Left hindlimb (tissue), 1 donor: ENCODE data around the gene YJU2.
A peak's percentile ranks its signal among the peaks of the same experiment; 100 is the strongest.
"Not testable (repeated sequence)": the region's sequence is repeated elsewhere in the genome, so short reads cannot be mapped to it uniquely, and the experiment has no call there.

Experiments used
- DNase-seq: peaks from one replicate; pipeline ENCODE4 v3.0.0-alpha.2; 2018

YJU2 gene

DNA sequence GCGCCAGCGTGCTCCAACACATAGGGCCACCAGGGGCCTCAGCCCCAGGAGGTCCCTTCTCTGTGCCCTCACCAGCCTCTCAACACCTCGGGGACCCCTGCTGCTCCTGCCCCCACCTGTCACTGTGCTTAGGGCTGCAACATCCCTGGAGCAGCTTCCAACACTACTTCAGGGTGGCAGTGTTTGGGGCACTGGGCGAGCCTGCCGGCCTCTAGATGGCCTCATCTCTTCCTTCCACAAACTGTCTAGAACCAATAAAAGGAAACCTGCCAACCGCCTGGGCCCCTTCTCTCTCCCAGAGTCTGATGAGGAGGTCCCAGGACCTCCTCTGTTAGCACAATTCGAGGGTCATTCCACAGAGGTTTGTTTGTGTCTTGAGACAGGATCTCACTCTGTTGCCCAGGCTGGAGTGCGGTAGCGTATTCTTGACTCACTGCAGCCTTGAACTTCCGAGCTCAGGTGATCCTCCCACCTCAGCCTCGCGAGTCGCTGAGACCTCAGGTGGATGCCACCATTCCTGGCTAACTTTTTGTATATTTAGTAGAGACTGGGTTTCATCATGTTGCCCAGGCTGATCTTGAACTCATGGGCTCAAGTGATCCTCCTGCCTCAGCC, 22.0 kb downstream of the YJU2 start:
- DNase-seq, result no peak

DNA sequence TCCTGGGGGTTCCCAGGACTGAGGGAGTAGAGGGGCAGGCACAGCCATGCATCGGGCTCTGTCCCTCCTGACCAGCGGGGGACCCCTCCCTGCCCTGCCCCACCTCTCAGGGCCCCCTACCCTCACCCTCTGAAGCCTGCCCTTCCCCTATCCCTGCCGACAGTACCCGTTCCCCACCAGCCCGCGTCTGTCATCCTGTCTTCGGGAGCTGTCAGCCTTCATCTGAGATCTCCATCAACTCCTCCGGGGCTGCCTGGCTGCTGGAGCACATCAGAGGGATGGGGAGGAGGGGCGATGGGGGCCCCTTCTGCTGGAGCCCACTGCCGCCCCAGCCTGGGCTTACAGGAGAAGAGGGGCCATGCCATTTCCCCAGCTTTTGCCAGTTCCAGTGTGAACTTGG, 26.0 kb downstream of the YJU2 start:
- DNase-seq, result no peak

DNA sequence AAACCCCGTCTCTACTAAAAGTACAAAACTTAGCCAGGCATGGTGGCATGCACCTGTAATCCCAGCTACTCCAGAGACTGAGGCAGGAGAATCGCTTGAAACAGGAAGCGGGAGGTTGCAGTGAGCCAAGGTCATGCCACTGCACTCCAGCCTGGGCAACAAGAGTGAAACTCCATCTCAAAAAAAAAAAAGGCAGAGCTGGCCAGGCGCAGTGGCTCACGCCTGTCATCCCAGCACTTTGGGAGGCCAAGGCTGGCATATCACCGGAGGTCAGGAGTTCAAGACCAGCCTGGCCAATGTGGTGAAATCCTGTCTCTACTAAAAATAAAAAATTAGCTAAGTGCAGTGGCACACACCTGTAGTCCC, 27.4 kb downstream of the YJU2 start:
- DNase-seq, result not testable (repeated sequence)

DNA sequence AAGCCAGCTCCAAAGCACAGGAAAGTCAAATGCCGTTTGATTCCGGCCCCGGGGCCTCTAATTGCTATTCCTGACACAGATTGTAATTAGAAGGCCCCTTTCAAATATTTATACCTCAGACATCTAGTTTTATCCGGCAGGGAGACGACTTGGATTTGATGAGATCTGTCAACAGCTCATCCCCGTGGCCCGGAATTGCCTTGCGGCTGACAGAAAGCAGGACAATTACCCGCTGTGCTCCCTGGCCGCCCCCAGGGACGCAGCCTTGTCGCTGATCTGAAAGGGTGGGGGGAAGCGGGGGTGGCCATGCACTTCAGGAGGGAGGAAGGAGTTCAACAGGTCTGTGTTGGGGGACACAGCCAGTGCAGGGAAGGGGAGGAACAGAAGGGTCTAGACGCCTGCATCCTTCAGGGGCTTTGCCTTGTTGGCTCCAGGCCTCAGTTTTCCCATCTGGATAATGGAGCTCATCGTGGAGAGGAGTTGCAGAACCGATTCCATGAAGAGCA, 30.4 kb downstream of the YJU2 start:
- no peak for DNase-seq

DNA sequence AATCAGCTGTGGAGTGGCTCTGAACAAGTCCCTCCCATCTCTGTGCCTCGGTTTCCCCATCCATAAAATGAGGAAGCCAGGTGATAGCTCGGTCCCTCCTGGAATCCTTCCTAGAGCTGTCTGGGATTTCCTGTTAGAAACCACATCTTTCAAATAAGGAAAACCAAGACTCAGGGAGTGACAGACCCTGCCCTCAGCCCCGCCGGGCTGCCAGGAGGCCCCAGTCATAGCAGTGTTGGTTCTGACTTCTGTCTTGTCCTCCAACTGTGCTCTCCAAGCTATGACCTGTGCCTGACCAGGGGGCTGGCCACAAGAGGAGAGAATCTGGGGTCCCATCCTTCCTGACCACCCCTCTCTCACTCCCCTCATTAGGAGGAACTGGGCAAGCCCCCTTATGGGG, 31.1 kb downstream of the YJU2 start:
- no peak for DNase-seq

DNA sequence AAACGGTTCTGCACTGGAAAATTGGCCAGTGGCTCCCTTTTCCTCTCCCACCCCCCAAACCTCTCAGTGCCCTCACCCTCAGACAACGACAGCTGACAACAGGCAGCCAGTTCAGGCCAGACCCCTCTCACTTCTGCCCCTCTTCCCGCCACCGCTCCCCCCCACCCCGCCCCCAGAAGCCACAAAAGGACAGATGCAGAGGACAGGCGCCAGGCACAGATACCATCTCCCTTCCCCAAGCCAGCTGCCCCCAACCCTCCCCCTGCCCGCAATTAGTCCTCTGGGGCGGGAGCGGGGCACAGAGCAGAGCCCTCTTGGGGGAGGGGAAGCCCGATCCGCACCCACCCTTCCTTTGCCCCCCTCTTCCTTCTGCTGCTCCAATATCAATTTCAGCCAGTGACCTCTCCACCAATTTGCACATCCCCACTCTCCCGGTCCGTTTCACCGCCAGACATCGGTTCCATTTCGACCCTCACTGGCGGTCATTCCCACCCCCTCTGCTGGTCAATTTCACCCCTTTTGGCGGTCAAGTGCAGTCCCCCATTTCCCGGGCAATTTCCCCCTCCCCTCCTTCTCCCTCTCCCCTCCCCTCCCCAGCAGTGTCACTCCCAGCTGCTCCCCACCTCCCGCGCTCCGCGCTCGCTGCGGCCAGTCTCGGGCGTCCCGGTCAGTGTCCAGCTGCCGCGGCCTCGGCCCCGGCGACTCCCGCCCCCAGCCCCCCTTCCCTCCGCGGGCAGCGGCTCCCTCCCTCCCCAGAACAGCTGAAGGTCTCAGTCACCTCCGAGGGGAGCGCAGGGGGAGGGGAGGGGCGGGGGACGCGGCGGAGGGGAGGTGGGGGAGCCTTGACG, 31.8 kb downstream of the YJU2 start, which contains the start of gene SHD:
Gene SHD, plus strand, starts transcription at position 848 of the 848 bp plus-strand sequence. CDS start 798 bp downstream, outside the sequence.
- peak; percentile 72 for DNase-seq

DNA sequence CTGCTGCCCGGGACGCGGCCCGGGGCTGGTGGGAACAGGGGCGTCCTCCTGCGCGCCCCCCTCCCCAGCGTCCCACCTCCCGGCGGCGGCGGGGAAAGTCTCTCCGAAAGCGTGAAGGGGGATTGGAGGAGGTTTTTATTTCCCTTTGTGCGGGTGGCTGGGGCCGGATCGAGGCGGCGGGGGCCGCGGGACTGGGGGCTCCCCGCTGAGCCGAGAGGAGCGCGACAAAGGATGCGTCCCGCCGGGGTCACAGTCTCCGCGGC, 32.3 kb downstream of the YJU2 start:
- DNase-seq, result no peak

DNA sequence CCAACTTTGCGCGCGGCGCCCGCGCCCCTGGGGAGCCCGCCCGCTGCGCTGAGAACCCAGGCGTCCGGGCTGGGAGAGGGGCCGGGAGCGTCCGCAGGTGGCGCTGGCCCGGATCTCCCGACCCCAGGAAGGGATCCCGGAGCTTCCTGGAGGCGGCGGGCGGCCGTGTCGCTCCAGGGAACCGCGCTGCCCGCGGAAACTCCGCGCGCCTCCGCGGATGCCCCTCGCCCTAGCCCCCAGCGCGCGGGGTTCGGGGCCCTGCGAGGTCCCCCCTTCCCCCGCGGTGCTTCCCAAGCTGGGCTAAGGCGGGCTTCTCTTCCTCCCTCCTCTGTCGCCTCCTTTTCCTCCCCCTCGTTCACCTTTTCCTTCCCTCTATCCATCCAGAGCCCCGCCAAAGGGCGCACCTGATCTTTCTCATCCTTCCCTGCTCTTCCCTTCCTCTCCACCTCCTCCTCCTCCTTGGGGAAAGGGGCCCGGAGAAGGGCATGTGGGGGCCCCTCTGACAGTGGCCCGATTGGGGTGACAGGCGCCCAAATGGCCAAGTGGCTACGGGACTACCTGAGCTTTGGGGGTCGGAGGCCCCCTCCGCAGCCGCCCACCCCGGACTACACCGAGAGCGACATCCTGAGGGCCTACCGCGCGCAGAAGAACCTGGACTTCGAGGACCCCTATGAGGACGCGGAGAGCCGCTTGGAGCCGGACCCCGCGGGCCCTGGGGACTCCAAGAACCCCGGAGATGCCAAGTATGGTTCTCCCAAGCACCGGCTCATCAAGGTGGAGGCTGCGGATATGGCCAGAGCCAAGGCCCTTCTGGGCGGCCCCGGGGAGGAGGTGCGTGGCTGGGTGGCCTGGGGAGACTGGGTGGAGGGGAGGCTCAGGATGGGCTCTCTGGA, 32.9 kb downstream of the YJU2 start:
- no peak for DNase-seq

DNA sequence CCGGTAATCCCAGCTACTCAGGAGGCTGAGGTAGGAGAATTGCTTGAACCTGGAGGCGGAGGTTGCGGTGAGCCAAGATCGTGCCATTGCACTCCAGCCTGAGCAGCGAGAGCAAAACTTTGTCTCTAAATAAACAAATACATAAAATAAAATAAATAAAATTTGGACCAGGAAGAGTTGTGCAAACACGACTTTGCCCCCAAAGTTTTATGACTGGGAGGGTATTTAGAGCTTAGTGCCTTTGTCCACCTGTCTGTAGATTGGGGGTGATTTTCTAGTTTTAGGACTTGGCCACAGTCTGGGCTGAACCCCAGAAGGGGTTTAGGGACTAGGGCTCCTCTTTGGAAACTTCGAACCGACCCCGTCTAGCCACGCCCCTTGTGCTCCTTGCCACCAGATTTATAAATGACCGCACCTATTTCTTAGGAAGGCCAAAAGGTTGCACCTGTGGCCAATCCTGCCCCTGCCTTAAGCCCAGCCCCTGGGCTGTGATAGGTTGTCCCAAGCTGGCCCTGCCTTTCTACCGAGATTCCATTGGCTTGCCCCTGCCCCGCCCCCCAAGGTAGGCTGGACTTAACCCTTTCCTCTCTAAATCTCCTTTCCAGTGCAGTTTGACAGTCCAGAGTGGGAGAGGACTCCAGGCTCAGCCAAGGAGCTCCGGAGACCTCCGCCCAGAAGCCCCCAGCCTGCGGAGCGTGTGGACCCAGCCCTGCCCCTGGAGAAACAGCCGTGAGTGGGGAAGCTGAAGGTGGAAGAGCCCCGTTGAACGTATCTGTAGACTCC, 37.5 kb downstream of the YJU2 start:
- no peak for DNase-seq

DNA sequence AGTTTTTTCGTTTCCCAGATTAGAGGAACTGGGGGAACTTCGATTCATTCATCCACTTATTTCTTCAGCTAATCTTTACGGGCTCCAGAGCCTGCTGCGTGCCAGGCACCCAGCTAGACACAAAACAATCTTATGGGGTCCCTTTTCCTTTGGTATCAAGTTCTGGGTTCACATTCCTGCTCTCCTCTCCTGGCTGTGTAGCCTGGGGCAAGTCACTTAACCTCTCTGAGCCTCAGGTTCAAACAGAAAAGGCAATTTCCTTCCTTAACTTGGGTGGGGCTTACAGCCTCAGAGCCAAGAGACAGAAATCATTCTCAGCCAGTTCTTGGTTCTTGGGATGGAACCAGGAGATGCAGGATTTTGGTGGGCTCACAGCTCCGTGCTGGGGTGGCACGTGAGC, 38.1 kb downstream of the YJU2 start:
- no peak for DNase-seq

DNA sequence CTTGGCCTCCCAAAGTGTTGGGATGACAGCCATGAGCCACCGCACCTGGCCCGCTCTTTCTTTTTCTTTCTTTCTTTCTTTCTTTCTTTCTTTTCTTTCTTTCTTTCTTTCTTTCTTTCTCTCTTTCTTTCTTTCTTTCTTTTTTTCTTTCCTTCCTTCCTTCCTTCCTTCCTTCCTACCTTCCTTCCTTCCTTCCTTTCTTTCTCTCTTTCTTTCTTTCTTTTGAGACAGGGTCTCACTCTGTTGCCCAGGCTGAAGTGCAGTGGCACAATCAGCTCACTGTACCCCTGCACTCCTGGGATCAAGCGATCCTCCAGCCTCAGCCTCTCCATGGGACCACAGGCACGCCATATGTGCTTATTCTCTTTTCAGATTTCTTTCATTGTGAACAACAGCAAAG, 39.3 kb downstream of the YJU2 start:
- not testable (repeated sequence) for DNase-seq

DNA sequence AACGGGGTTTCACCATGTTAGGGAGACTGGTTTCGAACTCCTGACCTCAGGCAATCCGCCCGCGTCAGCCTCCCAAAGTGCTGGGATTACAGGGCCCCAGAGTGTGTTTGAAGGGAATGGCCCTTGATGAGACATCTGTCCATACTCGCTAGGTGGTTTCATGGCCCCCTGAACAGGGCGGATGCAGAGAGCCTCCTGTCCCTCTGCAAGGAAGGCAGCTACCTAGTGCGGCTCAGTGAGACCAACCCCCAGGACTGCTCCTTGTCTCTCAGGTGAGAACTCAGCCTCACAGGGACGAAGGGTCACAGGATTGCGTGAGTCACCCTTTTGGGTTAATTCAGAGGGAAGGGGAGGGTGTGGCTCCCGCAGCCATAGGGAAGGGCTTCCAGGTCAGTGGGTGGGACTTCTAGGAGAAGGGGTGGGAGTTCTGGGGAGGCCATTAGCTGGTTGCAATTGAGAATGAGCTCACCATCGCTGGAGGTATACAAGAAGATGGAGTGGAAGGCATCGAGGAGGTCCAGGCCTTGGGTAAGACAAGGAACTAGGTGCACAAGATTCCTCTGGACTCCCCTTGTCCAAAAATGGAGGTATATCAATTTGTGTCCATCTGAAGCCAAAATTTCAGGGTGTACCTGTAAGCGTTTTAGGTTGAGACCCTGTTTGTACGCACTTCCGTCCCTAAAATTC, 41.4 kb downstream of the YJU2 start:
- DNase-seq, result no peak

DNA sequence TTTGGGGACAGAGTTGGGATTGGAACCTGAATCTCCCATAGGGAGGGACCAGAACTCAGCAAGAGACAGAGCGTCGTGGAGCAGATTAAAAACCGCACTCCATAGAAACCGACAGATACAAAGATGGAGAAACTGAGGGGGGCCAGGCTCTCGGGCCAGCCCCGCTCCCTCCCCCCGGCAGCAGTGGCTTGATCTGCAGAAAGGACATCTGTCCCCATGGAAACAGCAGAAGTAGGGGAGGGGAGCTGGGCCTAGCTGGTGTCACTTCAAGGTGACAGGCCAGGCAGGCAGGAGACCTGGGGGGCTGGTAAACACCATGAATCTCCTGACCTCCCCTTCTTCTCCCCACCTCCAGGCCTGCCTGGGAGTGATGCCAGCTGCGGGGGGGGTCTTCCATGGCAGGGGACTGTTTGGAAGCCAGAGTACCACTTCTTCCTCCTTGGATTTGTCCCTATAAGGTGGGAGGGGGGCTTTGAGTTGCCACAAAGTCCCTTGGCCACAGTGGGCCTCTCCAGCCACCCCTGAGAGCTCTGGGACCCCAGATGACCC, 44.4 kb downstream of the YJU2 start:
- no peak for DNase-seq

DNA sequence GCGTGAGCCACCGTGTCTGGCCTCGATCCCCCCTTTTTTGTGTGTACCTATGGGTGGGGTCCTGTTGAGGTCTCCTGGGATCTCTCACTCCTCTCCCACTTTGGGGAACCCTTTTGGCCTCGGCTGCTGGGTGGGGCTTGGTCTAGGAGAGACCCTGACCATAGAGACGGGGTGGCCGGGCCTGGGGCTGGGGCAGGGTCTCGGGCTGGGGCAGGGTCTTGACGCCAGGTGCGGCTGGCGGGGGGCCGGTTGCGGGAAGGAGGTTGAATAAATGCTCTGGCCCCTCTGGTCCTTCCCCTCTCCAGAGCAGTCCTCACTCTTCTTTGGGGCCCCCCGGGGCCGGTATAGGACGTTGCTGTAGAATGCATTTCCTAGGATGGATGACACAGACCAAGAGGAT, 45.6 kb downstream of the YJU2 start:
- DNase-seq, result no peak

DNA sequence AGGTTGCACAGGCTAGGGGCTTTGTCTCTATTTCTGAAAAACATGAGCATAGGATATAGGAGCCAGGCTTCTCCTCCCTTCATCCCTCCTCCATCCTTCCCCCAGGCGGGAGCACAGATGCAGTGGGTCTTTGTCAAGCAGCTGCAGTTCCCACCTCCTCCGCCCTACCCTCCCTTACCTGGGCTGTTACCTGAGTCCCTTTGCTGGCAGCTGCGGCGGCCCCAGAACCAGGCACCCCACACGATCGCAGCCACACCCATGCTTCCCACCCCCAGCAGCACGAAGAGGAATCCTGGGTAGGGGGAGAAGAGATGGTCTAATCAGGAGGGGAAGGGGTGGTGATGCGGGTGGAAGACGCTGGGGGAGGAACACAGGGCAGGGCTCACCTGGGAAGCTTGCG, 47.5 kb downstream of the YJU2 start:
- no peak for DNase-seq

DNA sequence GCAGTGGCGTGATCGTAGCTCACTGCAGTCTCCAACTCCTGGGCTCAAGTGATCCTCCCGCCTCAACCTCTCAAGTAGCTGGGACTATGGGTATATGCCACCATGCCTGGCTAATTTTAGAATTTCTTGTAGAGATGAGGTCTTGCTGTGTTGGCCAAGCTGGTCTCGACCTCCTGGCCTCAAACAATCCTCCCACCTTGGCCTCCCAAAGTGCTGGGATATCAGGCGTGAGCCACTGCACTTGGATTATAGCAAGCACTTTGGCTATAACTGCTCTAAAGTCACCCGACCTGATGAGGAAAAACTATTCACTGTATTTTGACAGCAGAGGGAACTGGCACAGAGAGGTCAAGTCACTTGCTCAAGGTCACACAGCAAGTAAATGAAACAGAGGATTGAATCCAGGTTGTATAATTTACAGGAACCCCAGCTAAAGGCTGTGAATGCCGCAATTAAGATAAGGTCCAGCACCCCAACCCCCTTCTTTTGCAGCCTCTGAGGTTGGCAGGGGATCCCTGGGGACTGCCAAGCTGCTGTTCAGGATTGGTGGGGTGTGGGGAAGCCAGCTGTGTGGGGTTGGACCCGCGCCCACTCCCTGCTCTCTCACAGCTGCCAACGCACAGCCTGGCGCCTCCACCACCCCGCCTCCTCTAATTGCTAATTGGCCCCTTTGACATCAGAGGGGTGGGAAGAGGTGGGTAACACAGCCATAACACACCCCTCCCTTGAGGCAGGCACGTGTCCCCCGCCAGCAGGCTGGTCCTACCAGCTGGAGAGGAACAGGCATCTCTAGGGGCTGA, 49.3 kb downstream of the YJU2 start:
- peak; percentile 67 for DNase-seq

DNA sequence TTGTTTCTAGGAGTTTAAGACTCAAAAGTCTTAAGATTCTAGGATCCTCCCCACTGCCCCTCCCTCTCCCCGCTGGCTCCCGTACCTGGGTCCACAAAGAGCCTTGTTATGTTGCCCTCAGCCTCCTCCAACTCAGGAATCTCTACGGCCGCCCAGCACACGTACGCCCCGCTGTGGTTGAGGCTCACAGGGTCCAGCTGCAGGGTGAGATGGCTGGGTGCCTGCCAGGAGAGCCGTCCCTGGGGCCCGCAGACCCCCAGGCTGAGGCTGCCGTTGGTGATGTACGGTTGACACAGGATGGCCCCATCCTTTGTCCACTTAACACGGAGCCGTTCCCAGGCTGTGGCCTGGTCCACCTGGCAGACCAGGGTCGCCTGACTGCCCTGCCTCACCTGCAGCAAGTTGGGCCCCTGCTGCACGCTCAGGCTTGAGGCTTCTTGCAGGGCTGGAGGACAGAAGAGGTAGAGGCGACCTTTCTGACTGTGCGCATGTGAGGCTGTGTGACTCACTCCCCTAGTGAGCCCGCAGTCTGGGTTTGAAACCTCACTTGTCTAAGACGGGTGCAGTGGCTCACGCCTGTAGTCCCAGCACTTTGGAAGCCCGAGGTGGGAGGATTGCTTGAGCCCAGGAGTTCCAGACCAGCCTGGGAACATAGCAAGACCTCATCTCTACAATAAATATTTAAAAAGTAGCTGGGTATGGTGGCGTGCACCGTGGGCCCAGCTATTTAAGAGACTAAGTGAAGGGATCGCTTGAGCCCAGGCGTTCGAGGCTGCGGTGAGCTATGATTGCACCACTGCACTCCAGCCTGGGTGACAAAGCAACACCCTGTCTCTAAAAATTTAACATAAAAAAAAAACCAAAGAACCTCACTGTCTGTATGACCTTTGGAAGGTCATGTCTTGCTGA, 51.3 kb downstream of the YJU2 start:
- no peak for DNase-seq

DNA sequence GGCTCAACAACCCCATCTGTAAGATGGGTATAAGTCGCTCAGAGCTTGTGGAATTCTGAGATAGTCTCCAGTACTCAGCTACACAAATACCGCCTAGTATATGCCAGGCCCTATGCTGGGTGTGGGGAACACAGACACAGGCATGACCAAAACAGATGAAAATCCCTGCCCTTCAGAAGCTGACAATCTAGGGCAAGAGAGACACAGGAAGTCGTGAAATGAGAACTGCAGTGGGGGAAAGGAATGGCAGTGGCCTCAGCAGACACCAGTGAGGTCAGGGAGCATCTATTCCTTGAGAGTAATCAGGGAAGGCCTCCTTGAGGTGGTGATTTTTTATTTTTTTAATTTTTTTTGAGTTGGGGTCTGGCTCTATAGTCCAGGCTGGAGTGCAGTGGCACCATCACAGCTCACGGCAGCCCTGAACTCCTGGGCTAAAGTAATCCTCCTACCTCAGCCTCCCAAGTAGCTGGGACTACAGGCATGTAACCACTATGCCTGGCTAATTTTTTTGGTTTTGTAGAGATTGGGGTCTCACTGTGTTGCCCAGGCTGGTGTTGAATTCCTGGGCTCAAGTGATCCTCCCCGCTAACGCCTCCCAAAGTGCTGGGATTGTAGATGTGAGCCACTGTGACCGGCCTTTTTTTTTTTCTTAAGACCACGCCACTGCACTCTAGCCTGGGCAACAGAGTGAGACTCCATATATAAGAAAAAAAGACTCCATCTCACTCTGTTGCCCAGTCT, 52.1 kb downstream of the YJU2 start:
- no peak for DNase-seq

DNA sequence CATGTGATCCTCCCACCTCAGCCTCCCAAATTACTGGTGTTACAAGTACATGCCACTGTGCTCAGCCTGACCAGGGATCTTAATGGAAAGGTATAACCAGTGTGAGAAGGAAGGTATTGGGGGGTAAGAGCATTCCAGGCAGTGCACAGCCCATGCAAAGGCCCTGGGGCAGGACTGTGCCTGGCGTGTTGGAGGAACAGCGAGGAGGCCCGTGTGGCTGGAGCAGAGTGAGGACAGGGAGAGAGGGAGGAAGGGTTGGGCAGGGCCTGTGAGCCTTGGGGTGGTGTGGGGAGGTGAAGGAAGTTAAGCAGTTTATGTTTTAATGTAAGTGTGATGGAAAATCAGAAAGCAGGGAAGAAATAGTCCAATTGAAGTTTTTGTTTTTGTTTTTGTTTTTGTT, 53.7 kb downstream of the YJU2 start:
- no peak for DNase-seq
